B cell (primary cell): ENCODE results near the gene TCHH.

Experiments
- EZH2 ChIP-seq: IDR thresholded peaks from 2 replicates; pipeline ENCODE4 v1.6.1; 2012; ENCODE audit warnings: borderline replicate concordance, low read depth, mild to moderate bottlenecking, moderate library complexity, low read length; ENCODE audit not compliant: insufficient read depth, poor library complexity, severe bottlenecking
- TF ChIP-seq, protein P1 (sequence below): fragments of 200-600 bp; IDR thresholded peaks from one replicate; pipeline ENCODE4 v1.8.0; 2022; ENCODE audit warnings: antibody characterized with exemption, mild to moderate bottlenecking

DNA sequence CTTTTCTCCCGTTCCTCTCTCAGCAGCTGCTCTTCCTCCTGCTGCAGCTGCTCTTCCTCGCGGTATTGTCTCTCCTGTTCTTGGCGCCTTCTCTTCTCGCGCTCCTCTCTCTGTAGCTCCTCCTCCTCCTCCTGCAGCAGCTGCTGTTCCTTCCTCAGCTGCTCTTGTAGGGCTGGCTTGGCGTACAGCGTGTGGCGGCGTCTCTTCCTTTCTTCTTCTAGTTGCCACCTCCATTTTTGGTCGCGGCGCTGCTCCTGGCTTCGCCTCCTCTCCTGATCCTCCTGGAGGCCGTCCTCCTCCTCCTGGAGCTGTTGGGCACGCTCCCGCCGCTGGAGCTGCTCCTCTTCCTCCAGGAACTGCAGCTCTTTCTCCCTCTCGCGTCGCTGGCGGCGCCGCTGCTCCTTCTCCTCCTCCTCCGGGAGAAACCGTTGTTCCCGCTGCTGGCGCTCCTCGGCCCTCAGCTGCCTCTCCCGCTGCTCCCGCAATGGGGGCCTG lies 4.8 kb downstream of the TCHH start:
- TF ChIP-seq, protein P1, sequence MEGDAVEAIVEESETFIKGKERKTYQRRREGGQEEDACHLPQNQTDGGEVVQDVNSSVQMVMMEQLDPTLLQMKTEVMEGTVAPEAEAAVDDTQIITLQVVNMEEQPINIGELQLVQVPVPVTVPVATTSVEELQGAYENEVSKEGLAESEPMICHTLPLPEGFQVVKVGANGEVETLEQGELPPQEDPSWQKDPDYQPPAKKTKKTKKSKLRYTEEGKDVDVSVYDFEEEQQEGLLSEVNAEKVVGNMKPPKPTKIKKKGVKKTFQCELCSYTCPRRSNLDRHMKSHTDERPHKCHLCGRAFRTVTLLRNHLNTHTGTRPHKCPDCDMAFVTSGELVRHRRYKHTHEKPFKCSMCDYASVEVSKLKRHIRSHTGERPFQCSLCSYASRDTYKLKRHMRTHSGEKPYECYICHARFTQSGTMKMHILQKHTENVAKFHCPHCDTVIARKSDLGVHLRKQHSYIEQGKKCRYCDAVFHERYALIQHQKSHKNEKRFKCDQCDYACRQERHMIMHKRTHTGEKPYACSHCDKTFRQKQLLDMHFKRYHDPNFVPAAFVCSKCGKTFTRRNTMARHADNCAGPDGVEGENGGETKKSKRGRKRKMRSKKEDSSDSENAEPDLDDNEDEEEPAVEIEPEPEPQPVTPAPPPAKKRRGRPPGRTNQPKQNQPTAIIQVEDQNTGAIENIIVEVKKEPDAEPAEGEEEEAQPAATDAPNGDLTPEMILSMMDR = no peak
- no peak for TF ChIP-seq EZH2
